AG09309 (cell line): ENCODE measurements around the gene CLIP4.

ENCODE experiments used
- DNase-seq: peaks from one replicate; pipeline ENCODE4 v3.0.0-alpha.2; 2010; ENCODE audit warnings: low read depth
- H3K4me3 ChIP-seq: 2 replicates; pipeline ENCODE4 v1.5.1; 2011; ENCODE audit warnings: mild to moderate bottlenecking, low read depth, low read length, moderate library complexity; ENCODE audit not compliant: control insufficient read depth
- CTCF ChIP-seq: IDR thresholded peaks from 2 replicates; pipeline ENCODE4 v1.5.1; 2011; ENCODE audit warnings: mild to moderate bottlenecking, low read depth, low read length, inconsistent platforms; ENCODE audit not compliant: insufficient read depth, control insufficient read depth; ENCODE audit errors: missing control alignments

The CLIP4 gene

GRCh38 chr2:29226808-29227207, 111.6 kb downstream of the CLIP4 start:
- DNase-seq: no peak

DNA sequence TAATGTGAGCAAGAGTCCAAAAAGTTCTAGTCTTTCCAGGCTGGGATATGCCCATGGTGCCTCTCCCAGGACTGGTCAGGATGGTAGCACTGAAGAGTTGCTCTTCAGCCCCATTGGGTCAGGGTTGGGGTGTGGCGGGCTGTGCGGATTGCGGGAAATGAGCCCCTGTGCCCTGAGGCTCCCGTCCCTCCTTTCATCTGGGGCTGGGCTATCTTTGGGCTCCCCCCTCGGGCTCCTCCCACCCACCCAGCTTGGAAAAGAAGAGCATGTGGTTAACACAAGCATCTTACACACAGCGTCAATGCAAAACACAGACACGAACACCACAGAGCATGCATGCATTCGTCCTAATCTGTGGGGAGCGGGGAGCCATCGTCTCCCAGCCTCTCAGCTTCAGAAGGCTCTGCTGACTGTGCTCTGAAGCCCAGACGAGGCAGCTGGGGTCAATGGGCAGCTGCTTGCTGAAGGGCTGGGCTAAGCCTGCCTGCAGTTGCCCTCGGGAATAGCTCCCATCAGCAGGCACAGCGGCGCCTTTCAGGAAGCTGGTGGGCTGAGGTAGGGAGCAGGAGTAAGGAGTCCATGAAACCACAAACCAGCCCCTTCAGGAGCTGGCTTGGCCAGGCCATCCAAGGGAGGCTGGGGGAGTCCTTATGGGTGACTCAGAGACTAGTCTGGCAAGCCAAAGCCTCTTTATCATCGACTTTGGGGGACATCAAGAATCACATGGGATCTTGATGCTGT, 112.9 kb downstream of the CLIP4 start:
- no peak for DNase-seq
- no peak for TF ChIP-seq CTCF
- no peak overlapping the region for H3K4me3 ChIP-seq

More at GRCh38 chr2:29226808-29227207, 111.6 kb downstream of the CLIP4 start:
- no peak for TF ChIP-seq CTCF
- H3K4me3 ChIP-seq: no peak overlapping the region

- DNase-seq: no peak
- no peak for TF ChIP-seq CTCF
- H3K4me3 ChIP-seq: no peak overlapping the region
Observed at GRCh38 chr2:29228947-29229346, 113.7 kb downstream of the CLIP4 start.

DNA sequence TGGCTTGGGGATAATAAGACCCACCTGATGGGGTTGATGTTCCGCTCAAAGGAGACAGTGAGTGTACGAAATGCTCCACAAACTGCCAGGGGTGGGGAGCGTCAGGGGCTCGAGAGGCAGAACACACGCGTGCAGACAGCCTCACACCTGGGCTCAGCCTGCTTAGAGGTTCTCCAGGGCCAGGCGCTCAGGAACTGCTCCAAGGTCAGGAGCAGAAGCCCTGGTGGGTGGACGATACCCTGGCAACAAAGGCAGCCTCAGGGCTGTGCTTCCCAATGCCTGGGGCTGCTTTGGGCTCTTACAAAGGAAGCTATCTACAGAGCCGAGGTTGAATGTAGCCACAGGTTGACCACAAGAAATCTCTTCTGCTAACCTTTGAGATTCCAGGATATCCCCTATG, 114.4 kb downstream of the CLIP4 start:
- TF ChIP-seq CTCF: no peak
- DNase-seq: no peak
- H3K4me3 ChIP-seq: no peak overlapping the region

GRCh38 chr2:29232041-29232440, 116.8 kb downstream of the CLIP4 start:
- TF ChIP-seq CTCF: no peak
- no peak overlapping the region for H3K4me3 ChIP-seq
- no peak for DNase-seq

- DNase-seq: no peak
- no peak overlapping the region for H3K4me3 ChIP-seq
- no peak for TF ChIP-seq CTCF
Observed at GRCh38 chr2:29233428-29233827, 118.2 kb downstream of the CLIP4 start.

GRCh38 chr2:29235411-29235810, 120.2 kb downstream of the CLIP4 start:
- no peak for DNase-seq
- H3K4me3 ChIP-seq: no peak overlapping the region
- no peak for TF ChIP-seq CTCF
